GM19438 (cell line): ENCODE data around the gene MAGI3.
"Not testable (repeated sequence)": the region's sequence is repeated elsewhere in the genome, so short reads cannot be mapped to it uniquely, and the experiment has no call there.

Experiments used
- ATAC-seq: cut with Tn5 transposase; IDR thresholded peaks from one replicate; pipeline ENCODE4 v1.9.1; 2021; ENCODE audit warnings: low read depth; ENCODE audit not compliant: unreplicated experiment

The MAGI3 gene

DNA sequence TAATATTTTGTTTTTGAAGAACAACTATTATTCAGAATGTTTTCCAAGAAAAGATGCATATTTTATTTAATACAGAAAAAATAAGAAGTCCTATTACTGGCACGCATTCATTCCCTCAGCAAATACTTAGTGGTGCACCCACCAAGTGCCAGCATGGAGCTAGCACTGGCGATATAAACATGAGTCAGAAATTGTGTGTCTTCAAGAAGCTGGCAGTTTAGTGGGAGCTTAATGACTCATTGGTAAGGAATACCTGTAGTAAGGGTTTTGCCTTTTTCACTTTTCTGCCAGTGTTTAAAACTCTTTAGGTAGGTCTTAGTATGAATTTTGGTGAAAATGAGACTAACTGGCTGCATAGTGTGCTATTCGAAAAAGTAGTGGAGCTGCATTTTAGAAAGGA, 6.3 kb downstream of the MAGI3 start:
- no peak for ATAC-seq

GRCh38 chr1:113399062-113399583, 8.8 kb downstream of the MAGI3 start:
- ATAC-seq: no peak

- no peak for ATAC-seq
These were observed 10.8 kb downstream of the MAGI3 start for GRCh38 chr1:113401067-113401466.

DNA sequence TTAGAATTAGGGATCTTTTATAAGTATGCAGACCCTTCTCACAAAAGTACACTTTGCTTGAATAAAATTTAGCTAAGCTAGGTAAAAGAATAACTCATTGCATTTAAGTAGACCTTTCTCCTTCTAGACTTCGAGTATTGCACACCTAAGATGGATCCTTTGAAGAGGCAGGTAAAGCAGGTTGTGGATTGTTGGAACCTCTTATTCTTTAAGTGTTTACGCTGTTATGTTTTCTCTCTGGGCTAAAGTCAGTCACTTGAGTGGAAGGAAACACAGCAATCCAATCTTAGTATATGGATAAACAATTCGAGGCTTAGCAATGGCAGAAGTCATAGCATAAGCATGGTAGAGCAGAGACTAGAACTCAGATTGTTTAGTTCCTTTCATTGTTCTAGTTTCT, 11.4 kb downstream of the MAGI3 start:
- ATAC-seq: no peak

GRCh38 chr1:113403065-113403464, 12.8 kb downstream of the MAGI3 start:
- ATAC-seq: no peak

DNA sequence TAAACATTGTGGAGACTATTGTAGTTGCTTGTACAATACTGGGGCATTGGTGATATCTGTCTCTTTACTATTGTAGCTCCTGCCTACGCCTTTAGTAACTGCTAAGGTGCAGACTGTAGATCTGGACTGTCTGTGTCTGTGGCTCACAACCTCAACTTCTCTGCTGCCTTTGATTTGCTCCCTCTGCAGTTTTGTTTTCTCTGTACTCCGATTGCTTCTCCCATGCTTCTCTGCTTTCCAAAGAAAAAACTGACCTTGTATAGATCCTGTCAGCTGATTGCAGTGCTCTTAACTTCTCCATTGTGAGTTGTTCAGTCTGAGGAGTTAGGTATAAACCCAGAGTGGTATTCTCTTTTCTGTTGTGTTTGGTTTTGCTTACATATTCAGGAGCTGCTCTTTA, 15.3 kb downstream of the MAGI3 start:
- ATAC-seq: no peak

DNA sequence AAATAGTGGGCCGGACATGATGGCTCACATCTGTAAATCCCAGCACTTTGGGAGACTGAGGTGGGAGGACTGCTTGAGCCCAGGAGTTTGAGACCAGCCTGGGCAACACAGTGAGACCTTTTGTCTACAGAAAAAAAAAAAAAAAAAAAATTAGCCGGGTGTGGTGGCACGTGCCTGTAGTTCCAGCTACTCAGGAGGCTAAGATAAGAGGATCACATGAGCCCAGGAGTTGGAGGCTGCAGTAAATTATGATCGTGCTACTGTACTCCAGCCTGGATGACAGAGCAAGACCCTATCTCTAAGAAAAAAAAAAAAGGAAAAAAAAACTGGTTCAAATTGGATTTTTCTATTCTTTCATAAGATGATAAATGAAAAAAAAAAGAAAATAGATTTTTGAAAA, 15.8 kb downstream of the MAGI3 start:
- not testable (repeated sequence) for ATAC-seq

- no peak for ATAC-seq
These were observed 19.0 kb downstream of the MAGI3 start for GRCh38 chr1:113409363-113409762.

GRCh38 chr1:113412020-113412419, 21.7 kb downstream of the MAGI3 start:
- ATAC-seq: not testable (repeated sequence)

- no peak for ATAC-seq
These were observed 25.2 kb downstream of the MAGI3 start for GRCh38 chr1:113415310-113416070.

GRCh38 chr1:113416071-113416470, 25.8 kb downstream of the MAGI3 start:
- not testable (repeated sequence) for ATAC-seq

DNA sequence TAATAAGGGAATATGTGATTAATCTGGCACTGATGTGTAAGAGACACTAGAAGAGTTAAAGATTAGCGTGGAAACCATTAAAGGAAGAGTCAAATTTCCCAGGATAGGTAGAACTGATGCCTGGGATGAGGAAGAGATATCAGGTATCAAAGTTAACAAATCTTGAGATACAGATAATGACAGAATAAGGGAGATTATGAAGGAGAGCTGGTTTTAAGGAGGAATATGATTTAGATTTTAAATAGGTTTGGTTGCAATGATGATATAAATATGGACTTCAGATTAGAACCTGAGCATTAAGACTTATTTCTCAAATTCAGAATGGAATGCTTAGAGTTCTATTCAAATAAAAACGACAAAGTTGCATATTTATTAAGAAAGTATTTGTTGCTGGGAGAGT, 26.2 kb downstream of the MAGI3 start:
- ATAC-seq: no peak

- no peak for ATAC-seq
These were observed 32.2 kb downstream of the MAGI3 start for GRCh38 chr1:113422315-113423068.

DNA sequence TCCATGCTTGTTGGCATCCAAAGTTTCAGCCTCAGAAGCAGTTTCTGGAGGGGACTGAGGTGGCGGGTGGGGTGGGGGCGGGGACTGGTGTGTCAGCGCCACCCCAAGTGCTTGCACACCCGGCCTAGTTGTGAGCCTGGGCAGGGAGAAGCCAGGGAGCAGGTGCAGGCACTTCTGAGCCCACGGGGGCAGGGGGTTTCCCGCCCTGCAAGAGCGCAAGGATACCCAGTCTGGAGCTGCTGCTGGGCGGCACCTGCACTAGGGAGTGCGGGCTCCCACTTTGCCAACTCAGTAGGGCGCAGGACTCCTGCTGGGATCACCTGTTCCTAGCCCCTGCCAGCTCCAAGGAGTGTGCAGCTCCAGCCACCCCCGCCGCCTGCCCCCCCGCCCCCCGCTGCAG, 33.5 kb downstream of the MAGI3 start:
- ATAC-seq: no peak

- ATAC-seq: no peak
These were observed 39.3 kb downstream of the MAGI3 start for GRCh38 chr1:113429461-113430153.

DNA sequence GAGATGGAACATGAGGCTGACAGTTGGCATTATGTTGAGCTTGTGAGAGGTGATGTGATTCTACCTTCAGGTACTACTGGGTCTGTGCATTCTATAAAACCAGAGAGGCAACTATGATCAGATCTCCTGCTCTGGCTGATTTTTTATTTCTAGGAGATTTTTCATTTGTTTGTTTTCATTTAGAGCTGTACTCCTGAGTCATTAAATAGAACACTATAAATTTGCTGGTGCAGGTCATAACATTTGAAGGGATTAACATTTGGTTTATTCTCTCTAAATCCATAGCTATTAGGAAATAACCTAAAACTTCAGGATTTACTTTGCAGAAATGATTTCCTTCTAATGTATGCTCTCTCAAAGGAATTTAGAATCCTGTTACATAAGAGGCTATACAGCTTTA, 42.9 kb downstream of the MAGI3 start:
- no peak for ATAC-seq

- ATAC-seq: no peak
These were observed 44.0 kb downstream of the MAGI3 start for GRCh38 chr1:113434081-113434873.

- ATAC-seq: no peak
These were observed 44.5 kb downstream of the MAGI3 start for GRCh38 chr1:113434874-113435175.

DNA sequence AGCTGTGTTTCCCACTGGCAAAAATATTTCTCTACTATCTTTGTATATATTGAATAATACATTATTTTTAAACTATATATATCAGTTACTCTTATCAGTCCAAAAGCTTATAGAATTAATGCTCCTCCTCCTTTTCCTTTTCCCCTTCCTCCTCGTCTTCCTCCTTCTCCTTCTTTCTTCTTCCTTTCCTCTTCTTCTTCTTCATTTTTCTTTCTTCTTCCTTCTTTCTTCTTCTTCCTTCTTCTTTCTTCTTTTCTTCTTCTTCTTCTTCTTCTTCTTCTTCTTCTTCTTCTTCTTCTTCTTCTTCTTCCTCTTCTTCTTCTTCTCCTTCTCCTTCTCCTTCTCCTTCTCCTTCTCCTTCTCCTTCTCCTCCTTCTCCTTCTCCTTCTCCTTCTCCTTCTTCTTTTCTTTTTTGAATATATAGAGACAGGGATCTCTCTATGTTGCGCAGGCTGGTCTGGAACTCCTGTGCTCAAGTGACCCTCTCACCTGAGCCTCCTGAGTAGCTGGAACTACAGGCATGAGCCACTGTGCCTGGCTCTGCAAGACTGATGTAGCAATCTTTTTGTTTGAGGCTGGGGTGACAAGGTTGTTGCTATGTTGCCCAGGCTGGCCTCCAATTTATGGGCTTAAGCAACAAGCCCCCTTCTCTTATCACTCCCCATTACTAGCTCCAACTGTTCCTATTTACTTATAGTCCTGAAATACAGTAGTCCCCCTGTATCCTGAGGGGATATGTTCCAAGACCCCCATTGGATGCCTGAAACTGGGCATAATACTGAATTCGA, 47.4 kb downstream of the MAGI3 start:
- ATAC-seq: no peak
